H1 (cell line): ENCODE data around the gene GNAT2. TPM values are rescaled to one million over a fixed set of nuclear protein-coding genes. Genes with fewer than 3 reads are reported as not detected.

ENCODE experiments used
- BCL11A ChIP-seq, 2 experiments: IDR thresholded peaks; one replicate each; pipeline ENCODE4 v1.6.1; 2011; ENCODE audit warnings: low read depth in 2 of 2, low read length in 2 of 2, mild to moderate bottlenecking in 2 of 2
- FOSL1 ChIP-seq: IDR thresholded peaks from 2 replicates; pipeline ENCODE4 v1.6.1; 2011; ENCODE audit warnings: mild to moderate bottlenecking, low read depth, low read length, moderate library complexity; ENCODE audit not compliant: insufficient read depth
- KDM5A ChIP-seq: fragments of 200-600 bp; IDR thresholded peaks from 2 replicates; pipeline ENCODE4 v1.7.1; 2012; ENCODE audit warnings: mild to moderate bottlenecking, low read length, inconsistent platforms, mixed read lengths
- MAFK ChIP-seq: IDR thresholded peaks from 2 replicates; pipeline ENCODE4 v1.6.1; 2012; ENCODE audit warnings: low read depth, mild to moderate bottlenecking, improper control_type of control experiment, low read length
- NRF1 ChIP-seq: IDR thresholded peaks from 2 replicates; pipeline ENCODE4 v1.6.1; 2011; ENCODE audit warnings: mild to moderate bottlenecking, low read depth, low read length, improper control_type of control experiment
- POU5F1 ChIP-seq: IDR thresholded peaks from 2 replicates; pipeline ENCODE4 v1.6.1; 2011; ENCODE audit warnings: low read depth, mild to moderate bottlenecking, low read length, moderate library complexity
- RAD21 ChIP-seq, 2 experiments: IDR thresholded peaks in 1 of 2; conservative IDR thresholded peaks in 1 of 2; 2 replicates each; pipeline ENCODE4 v1.6.1; 2011; ENCODE audit warnings: low read depth in 2 of 2, low read length in 2 of 2, improper control_type of control experiment in 1 of 2, inconsistent platforms in 1 of 2, mild to moderate bottlenecking in 1 of 2, moderate library complexity in 1 of 2
- RNF2 ChIP-seq: fragments of 200-900, 300-1000 bp; sonication (generic); IDR thresholded peaks from 2 replicates; pipeline ENCODE4 v1.7.1; 2016; ENCODE audit warnings: borderline replicate concordance, low read depth, mild to moderate bottlenecking, antibody characterized with exemption, low read length; ENCODE audit not compliant: poor library complexity, severe bottlenecking; ENCODE audit errors: missing control alignments
- TBP ChIP-seq: IDR thresholded peaks from 2 replicates; pipeline ENCODE4 v1.6.1; 2011; ENCODE audit warnings: low read depth, low read length, improper control_type of control experiment
- polyA plus RNA-seq, 7 experiments: library from polyadenylated mRNA; depleted of rRNA in 3 of 7; stranded (reverse) in 5 of 7; unstranded in 2 of 7; fragments of >200 nt in 5 of 7; fragments of 200-250 nt in 2 of 7; gene quantifications; 1 replicate in 5 of 7; 2 replicates in 1 of 7; 4 replicates in 1 of 7; pipeline versions ENCODE4 v1.2.1 to v1.2.3, GENCODE V29; 2011 to 2013; ENCODE audit warnings: missing spikeins in 2 of 7, mixed read lengths in 2 of 7
- total RNA-seq: library from RNA; stranded (reverse); fragmentation: NEBNext Ultra II Directional; extraction: Animal tissue kit (Norgen Biotek cat#: 25700); gene quantifications from 2 replicates; pipeline ENCODE4 v1.2.1, GENCODE V29; 2021
- TF ChIP-seq, protein P1 (sequence below), 3 experiments: IDR thresholded peaks; 1 replicate in 2 of 3; 2 replicates in 1 of 3; pipeline versions ENCODE4 v1.5.1 to v1.6.1; 2011; ENCODE audit warnings: low read length in 3 of 3, mild to moderate bottlenecking in 3 of 3, inconsistent platforms in 2 of 3, low read depth in 1 of 3, moderate library complexity in 1 of 3; ENCODE audit not compliant: insufficient read depth in 1 of 3; ENCODE audit errors: control extremely low read depth in 1 of 3

GNAT2 gene
- total and polyA plus RNA-seq, 2 of the 8 experiments (the other 6 are each of a cell fraction or from before 2014, with no cell fraction given): 0.05 TPM; not detected in 1

DNA sequence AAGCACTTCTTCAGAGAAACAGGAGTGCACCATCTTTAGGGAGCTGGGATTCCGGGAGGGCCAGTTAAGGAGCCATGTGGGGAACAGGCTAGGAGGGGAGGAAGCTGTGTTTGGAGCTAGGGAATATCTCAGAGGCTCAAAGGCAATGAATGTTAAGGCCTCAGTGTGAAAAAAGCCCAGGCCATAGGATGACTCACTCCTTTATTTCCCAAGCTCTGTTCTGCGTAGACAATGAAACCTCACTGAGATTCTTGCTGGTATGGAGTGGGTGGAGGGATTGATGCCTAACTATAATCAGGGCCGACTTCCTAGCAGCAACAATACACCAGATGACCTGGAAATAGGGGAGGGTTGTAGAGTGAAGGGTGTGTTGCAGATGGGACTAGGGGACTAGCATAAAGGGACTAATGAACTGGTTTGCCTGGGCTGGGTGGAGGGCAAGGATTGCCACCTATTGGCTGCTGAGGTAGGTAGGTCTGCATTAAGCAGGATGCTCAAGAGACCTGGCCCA is 2.1 kb downstream of the GNAT2 start (continued):
- TF ChIP-seq MAFK: no peak
- TF ChIP-seq NRF1: no peak
- no peak for TF ChIP-seq KDM5A
- no peak for TF ChIP-seq FOSL1
- no peak for TF ChIP-seq POU5F1
- TF ChIP-seq, protein P1, sequence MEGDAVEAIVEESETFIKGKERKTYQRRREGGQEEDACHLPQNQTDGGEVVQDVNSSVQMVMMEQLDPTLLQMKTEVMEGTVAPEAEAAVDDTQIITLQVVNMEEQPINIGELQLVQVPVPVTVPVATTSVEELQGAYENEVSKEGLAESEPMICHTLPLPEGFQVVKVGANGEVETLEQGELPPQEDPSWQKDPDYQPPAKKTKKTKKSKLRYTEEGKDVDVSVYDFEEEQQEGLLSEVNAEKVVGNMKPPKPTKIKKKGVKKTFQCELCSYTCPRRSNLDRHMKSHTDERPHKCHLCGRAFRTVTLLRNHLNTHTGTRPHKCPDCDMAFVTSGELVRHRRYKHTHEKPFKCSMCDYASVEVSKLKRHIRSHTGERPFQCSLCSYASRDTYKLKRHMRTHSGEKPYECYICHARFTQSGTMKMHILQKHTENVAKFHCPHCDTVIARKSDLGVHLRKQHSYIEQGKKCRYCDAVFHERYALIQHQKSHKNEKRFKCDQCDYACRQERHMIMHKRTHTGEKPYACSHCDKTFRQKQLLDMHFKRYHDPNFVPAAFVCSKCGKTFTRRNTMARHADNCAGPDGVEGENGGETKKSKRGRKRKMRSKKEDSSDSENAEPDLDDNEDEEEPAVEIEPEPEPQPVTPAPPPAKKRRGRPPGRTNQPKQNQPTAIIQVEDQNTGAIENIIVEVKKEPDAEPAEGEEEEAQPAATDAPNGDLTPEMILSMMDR (IDR thresholded peaks at IDR 0.05; ENCODE audit: control extremely low read depth in 1 of 3, insufficient read depth in 1 of 3, low read depth in 1 of 3, low read length in 3 of 3): peak in 2 of 3 experiments; percentile 11 to 33; a peak in 2 of 4 replicates
- TF ChIP-seq TBP: no peak
- no peak for TF ChIP-seq RNF2
- no peak for TF ChIP-seq BCL11A (IDR thresholded peaks at IDR 0.05; ENCODE audit: low read depth in 2 of 2, low read length in 2 of 2)
- TF ChIP-seq RAD21 (IDR thresholded peaks at IDR 0.05 in 1 of 2, conservative IDR thresholded peaks at IDR 0.05 in 1 of 2; ENCODE audit: low read depth in 2 of 2, low read length in 2 of 2): peak; percentile 29 to 46; a peak in 3 of 4 replicates
